Measurements from ENCODE around the gene CLK2. TPM values are rescaled to one million over a fixed set of nuclear protein-coding genes. Genes with fewer than 3 reads are reported as not detected.

Gene CLK2
- total RNA-seq, 1 experiment from 2014 or later: 43.1 TPM

DNA sequence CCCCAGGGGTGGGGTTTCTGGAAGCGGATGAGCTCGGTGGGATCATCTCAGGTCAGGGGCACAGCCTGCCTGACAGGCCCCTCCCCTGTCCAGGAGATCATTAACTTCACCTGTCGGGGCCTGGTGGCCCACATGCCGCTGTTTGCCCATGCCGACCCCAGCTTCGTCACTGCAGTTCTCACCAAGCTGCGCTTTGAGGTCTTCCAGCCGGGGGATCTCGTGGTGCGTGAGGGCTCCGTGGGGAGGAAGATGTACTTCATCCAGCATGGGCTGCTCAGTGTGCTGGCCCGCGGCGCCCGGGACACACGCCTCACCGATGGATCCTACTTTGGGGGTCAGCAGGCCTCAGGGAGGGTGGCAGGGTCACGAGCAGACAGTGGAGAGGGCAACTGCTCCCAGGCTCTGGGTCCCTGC, 12.3 kb upstream of the CLK2 start:
- Histone ChIP-seq H3K27ac (no peak overlapping the region), H3K36me3 (no peaks in the 10 kb centered on the region), H3K27me3 (no peaks in the 10 kb centered on the region), H3K4me3 (no peak overlapping the region), H3K4me1 (no peaks in the 10 kb centered on the region), H3K9me3 (replicated peaks) (no peaks in the 10 kb centered on the region)
- DNase-seq: no peak

DNA sequence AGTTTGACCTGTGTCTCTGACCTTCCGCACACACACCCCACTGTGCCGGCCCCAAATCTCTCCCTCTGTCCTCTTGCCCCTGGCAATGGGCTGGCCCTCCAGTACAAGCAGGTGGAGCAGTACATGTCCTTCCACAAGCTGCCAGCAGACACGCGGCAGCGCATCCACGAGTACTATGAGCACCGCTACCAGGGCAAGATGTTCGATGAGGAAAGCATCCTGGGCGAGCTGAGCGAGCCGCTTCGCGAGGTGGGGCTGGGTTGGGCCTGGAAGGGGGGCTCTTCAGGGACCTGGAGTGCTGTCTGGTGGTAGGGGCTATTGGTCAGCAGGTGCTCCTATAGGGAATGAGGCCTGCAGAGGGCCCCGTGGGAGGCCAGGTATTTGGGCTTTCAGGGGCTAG, 11.8 kb upstream of the CLK2 start:
- no peaks in the 10 kb centered on the region for H3K4me1 ChIP-seq
- no peaks in the 10 kb centered on the region for H3K9me3 ChIP-seq (replicated peaks)
- no peaks in the 10 kb centered on the region for H3K27me3 ChIP-seq

DNA sequence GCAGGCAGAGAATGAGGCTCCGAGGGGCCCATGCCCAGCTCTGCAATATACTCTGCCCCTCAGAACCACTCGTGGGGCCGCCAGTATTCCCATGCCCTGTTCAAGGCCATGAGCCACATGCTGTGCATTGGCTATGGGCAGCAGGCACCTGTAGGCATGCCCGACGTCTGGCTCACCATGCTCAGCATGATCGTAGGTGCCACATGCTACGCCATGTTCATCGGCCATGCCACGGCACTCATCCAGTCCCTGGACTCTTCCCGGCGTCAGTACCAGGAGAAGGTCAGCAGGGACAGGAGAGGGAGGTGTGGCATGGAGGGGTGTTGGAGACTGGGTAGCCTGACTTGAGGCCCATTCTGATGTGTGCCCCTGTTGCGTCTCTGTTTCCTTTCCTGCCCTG, 11.2 kb upstream of the CLK2 start:
- no peak overlapping the region for H3K27ac ChIP-seq
- DNase-seq: no peak
- no peaks in the 10 kb centered on the region for H3K36me3 ChIP-seq
- H3K4me1 ChIP-seq: no peaks in the 10 kb centered on the region
- no peak overlapping the region for H3K4me3 ChIP-seq
- H3K27me3 ChIP-seq: no peaks in the 10 kb centered on the region
- no peaks in the 10 kb centered on the region for H3K9me3 ChIP-seq (replicated peaks)

More for the DNA sequence above, 11.8 kb upstream of the CLK2 start:
- no peaks in the 10 kb centered on the region for H3K36me3 ChIP-seq
- no peak for DNase-seq
- H3K4me3 ChIP-seq: no peak overlapping the region
- H3K27ac ChIP-seq: no peak overlapping the region

DNA sequence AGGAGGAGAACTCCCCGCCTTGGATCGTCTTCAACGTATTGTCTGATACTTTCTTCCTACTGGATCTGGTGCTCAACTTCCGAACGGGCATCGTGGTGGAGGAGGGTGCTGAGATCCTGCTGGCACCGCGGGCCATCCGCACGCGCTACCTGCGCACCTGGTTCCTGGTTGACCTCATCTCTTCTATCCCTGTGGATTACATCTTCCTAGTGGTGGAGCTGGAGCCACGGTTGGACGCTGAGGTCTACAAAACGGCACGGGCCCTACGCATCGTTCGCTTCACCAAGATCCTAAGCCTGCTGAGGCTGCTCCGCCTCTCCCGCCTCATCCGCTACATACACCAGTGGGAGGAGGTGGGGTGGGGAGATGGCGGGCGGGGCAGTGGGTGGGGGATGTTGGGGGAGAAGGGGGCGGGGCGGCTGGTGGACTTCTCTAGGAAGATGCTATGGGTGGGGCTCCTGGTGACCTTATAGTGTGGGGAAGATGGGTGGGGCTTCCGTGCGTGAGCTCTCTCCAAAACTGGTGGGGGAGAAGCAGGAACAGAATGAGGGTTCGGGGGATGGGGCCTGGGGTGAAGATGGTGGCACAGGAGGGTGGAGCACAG, 9.3 kb upstream of the CLK2 start:
- Histone ChIP-seq H3K9me3 (replicated peaks) (no peaks in the 10 kb centered on the region), H3K4me1 (peaks cover 3% of the 10 kb centered on the region; the same call in 1 of the 2 replicates), H3K36me3 (no peaks in the 10 kb centered on the region), H3K27ac (no peak overlapping the region), H3K4me3 (no peak overlapping the region), H3K27me3 (no peaks in the 10 kb centered on the region)
- no peak for DNase-seq

DNA sequence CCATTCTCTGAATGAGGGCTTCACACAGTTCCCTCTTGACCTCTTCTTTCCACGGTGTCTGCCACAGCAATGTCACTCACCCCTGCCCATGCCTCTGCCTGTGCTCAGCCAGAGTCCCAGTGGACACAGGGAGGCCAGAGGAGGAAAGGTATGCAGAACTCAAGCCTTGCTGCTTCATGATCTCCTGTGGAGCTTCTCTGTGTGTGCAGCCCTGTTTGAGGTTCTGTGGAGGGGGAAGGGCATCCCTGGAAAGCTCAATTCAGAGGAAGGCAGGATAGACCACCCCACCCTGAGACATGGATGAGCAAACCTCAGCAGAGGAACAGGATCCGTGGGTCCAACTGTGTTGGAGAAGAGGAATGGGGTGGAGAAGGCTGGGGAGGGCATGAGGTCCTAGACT, 6.0 kb upstream of the CLK2 start:
- no peaks in the 10 kb centered on the region for H3K9me3 ChIP-seq (replicated peaks)
- H3K36me3 ChIP-seq: no peaks in the 10 kb centered on the region
- H3K4me1 ChIP-seq: peaks cover 5% of the 10 kb centered on the region; the same call in 1 of the 2 replicates
- H3K27me3 ChIP-seq: no peaks in the 10 kb centered on the region
- no peak overlapping the region for H3K27ac ChIP-seq
- no peak overlapping the region for H3K4me3 ChIP-seq
- no peak for DNase-seq

DNA sequence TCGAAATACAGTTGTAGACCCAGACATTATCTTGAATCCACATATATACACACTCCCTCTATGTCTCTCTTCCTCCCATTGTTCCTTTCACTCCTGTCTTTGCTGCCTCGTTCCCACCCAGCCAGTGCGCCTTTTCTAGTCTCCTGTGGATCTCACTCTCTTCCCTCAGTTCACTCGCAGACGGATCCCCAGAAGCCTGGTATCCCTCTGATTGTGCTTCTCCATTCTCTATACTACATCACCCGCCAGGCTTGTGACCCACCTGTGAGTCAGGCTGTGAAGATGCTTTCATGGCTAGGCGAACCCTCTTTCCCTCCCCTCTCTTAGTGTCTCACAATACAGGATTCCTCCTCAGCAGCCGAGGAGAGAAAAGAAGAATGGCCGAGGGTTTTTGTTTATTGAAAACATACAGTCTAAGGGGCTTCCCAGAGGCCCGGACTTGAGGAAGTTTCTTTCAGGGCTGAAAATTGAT, 5.4 kb upstream of the CLK2 start:
- Histone ChIP-seq H3K36me3 (no peaks in the 10 kb centered on the region), H3K27ac (no peak overlapping the region), H3K4me1 (peaks cover 5% of the 10 kb centered on the region; the same call in 1 of the 2 replicates), H3K4me3 (no peak overlapping the region), H3K9me3 (replicated peaks) (no peaks in the 10 kb centered on the region), H3K27me3 (no peaks in the 10 kb centered on the region)
- DNase-seq: no peak

DNA sequence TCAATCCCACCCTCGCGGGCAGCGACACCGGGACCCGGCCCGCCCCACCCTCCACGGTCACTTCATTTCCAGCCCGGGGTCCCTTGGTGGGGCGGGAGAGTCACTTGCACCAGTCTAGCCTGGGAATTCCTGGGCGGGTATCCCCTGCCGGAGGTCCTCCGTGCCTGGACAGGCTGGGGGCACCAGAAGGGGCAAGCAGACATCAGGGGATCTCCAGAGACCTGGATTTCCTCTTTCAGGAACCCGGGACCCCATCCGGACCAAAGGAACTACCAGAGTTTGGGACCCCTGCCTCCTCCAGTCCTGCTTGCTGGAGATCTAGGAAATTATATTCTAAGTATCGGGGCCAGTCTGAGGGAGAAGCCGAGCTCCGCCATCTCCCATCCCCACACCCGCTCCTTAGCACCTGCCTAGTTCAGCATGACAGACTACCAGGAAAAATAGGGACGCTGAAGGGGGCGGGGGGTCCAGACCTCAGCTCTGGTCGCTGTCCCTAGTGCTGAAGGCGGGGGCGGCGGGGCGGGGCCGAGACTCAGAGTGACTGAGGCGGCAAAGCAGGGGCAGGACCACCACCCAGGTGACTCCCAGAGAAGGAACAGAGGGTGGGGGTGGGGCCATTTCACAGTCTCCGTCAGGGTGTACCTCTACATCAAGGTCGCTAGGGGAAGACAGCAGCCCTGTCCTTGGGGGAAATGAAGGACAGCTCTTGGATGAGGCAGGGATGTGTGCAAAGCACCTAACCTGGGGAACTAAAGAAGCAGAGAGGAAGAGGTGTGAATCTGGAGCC, 4.8 kb upstream of the CLK2 start:
- no peaks in the 10 kb centered on the region for H3K27me3 ChIP-seq
- H3K36me3 ChIP-seq: no peaks in the 10 kb centered on the region
- peak overlapping the region; percentile 68 for H3K4me3 ChIP-seq
- H3K4me1 ChIP-seq: peaks cover 5% of the 10 kb centered on the region; the same call in 1 of the 2 replicates
- no peaks in the 10 kb centered on the region for H3K9me3 ChIP-seq (replicated peaks)
- DNase-seq: peak; percentile 65
- H3K27ac ChIP-seq: no peak overlapping the region

DNA sequence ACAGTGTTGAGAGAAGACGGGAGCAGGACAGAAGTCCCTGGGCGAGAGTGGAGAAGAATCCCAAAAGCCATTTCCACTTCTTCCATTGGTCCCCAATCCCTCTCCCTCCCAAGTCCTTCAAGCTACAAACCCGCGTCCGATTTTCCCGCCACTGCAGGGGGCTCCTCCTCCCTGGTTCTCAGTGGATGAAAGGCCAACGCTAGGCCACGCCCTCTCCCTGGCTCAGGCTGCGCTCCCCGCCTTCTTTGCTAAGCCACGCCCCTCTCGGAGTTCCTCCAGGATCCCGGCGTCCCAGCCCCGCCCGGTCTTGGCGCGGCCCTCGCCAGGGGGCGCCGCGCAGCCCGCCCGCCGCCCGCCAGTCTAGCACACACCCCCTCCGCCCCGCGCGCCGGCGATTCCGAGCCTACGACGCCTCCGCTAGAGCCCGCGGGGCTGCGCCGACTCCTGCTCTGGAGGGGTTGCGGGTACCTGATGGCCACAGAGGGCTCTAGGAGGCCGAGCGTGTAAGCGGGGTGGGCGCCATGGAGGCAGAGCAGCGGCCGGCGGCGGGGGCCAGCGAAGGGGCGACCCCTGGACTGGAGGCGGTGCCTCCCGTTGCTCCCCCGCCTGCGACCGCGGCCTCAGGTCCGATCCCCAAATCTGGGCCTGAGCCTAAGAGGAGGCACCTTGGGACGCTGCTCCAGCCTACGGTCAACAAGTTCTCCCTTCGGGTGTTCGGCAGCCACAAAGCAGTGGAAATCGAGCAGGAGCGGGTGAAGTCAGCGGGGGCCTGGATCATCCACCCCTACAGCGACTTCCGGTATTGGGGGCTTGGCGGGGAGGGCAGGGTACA, 4.0 kb upstream of the CLK2 start, which contains the start of gene HCN3:
TSS of gene HCN3 (plus strand) at position 394 of the 832 bp plus-strand sequence. CDS start at position 522, 128 bp downstream.
- no peaks in the 10 kb centered on the region for H3K27me3 ChIP-seq
- peak; percentile 98 to 99 for DNase-seq

DNA sequence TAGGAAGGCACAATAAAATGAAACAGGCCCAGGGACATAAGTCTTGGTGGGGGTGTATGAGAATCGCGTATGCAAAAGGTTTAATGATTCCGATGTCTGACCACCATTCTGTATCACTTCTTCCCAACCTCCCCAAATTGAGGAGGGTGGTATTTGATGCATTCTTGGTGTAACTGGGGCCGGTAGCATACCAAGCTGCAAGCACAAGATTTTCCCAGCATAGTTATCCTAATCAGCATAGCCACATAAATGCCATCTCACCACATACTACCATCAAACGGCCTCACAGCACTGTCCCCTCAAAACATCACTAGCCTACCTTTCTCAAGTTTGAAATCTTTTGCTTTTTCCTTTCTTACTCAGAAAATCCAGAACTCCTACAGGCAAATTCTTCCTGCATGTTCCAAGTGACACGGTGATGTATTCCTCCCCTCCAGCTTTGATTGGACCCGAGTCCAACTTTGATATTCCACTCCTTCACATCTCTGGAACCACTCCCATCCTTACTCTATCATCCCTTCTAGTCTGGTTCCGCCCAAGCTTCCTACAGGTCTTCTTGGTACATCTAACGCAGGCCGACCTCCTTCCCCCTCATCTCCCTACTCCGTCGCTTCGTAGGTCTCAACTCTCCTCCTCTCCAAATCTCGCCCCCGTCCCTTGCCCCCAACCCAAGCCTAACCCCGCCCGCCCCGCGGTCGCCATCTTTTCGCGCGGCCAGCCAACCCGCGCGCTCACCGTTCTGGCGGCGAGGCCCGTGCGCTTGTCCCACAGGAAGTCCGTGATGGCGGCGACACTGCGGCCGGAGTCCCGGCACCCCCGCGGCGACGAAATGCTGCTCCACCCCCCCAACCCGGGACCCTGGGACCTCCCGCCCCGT, 600 bp downstream of the CLK2 start:
- no peaks in the 10 kb centered on the region for H3K27me3 ChIP-seq
- DNase-seq: peak; percentile 61 to 65

More for the DNA sequence above, 4.0 kb upstream of the CLK2 start, which contains the start of gene HCN3:
- peaks cover under 1% of the 10 kb centered on the region; the same call in 1 of the 2 replicates for H3K36me3 ChIP-seq
- H3K9me3 ChIP-seq (replicated peaks): no peaks in the 10 kb centered on the region
- H3K27ac ChIP-seq: no peak within 1 kb of the TSS
- peak within 1 kb of the TSS; percentile 68 for H3K4me3 ChIP-seq
- H3K4me1 ChIP-seq: peaks cover 8% of the 10 kb centered on the region

DNA sequence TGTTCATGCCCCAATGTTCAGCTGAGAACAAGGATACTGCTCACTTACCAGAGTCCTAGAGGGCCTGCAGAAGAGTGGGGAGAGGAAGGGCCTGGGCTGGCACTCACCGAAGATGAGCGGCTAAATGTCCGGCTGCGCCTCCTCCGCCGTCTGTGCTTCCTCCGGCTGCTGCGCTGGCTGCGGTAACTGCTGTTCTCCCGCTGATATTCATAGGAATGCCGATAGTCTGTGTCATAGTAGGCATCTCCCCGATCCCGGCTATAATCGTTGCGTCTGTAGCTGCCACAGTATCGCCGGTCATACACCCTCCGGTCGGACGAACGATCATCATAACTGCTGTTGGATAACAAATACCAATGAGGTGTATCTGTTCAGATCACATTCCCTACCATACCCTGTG, 3.9 kb downstream of the CLK2 start:
- Histone ChIP-seq H3K4me1 (peaks cover 5% of the 10 kb centered on the region; the same call in 1 of the 2 replicates), H3K4me3 (no peak overlapping the region), H3K9me3 (replicated peaks) (no peaks in the 10 kb centered on the region), H3K27ac (no peak overlapping the region), H3K36me3 (peaks cover 69% of the 10 kb centered on the region), H3K27me3 (no peaks in the 10 kb centered on the region)
- DNase-seq: no peak

More for the DNA sequence above, 600 bp downstream of the CLK2 start:
- peaks cover 8% of the 10 kb centered on the region; the same call in 1 of the 2 replicates for H3K4me1 ChIP-seq
- peak overlapping the region; percentile 72 for H3K27ac ChIP-seq
- H3K9me3 ChIP-seq (replicated peaks): no peaks in the 10 kb centered on the region
- peak overlapping the region; percentile 68 for H3K4me3 ChIP-seq
- peaks cover 37% of the 10 kb centered on the region for H3K36me3 ChIP-seq

DNA sequence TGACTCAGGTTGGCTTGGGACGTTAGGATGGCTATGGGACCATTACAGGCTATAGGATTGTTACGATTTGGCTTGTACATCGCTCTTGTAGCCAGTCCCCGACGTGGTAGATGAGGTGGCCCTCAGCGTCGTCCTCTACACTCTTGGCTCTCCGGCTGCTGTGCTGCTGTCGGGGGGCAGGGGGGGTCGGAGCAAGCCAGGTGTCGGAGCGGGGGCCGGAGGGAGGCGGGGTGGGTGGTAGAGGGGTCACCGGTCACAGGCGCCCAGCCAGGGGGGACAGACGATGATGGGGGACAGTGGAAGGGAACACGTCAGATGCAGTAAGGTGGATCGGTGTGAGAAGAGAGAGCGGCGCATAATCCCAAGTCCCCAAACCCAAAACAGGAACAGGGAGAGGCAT, 4.7 kb downstream of the CLK2 start:
- no peak overlapping the region for H3K4me3 ChIP-seq
- H3K9me3 ChIP-seq (replicated peaks): no peaks in the 10 kb centered on the region
- peaks cover 77% of the 10 kb centered on the region for H3K36me3 ChIP-seq
- no peak overlapping the region for H3K27ac ChIP-seq
- peaks cover 5% of the 10 kb centered on the region; the same call in 1 of the 2 replicates for H3K4me1 ChIP-seq
- H3K27me3 ChIP-seq: no peaks in the 10 kb centered on the region
- DNase-seq: no peak

DNA sequence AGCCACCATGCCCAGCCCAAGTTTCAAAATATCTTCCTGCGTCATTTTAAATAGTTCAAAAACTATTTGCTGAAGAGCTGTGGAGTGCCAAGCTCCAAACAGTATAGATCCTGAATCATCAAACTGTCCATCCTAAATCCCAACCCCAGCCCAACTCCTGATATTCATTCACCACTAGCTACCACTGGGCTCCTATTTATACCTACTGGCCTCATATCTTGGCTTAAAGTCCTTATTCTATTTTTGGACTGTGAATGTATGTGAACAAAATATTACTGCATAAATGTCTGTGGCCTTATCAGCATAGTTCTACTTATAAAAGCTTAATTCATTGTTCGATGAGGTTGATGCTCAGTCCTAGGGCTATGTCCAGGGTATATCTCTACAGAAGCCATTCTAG, 5.9 kb downstream of the CLK2 start:
- no peak for DNase-seq
- peaks cover 78% of the 10 kb centered on the region for H3K36me3 ChIP-seq
- no peak overlapping the region for H3K27ac ChIP-seq
- no peak overlapping the region for H3K4me3 ChIP-seq
- no peaks in the 10 kb centered on the region for H3K27me3 ChIP-seq
- peaks cover 4% of the 10 kb centered on the region; the same call in 1 of the 2 replicates for H3K4me1 ChIP-seq
- no peaks in the 10 kb centered on the region for H3K9me3 ChIP-seq (replicated peaks)

DNA sequence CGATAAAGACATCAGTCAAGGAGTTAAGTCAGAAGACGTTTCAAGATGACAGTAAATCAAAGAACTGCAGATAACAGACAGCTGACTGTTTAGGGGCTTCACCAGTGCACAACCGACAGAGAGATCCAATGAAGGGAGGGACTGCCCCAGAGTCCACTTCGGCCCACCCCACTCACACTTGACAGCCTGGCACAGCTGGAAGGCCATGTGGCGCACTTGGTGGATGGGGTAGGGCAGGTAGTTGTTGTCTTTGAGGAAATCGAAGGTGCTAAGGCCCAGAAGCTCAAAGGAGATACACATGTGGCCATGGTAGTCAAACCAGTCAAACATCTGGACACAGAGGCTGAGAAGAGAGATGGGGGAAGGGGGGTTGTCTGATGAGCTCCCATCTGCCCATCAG, 6.8 kb downstream of the CLK2 start:
- no peak overlapping the region for H3K27ac ChIP-seq

DNA sequence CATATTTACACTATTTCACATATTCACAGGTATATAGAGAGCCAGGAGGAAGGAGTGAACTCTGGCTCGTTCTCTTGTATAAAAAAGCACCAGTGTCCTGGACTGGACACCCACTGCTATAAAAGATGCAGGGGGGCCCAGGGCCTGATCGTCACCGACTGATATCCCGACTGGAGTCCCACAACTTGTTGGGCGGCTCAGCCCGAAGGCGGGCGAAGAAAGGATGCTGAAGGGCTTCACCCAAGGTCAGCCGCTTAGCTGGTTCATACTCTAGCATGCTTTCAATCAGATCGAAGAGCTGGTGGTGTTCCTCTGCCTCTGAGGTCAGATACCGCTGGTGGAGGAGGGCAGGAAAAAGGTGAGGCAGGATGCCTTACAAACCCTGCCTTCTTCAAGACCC, 10.2 kb downstream of the CLK2 start:
- Histone ChIP-seq H3K36me3 (peaks cover 45% of the 10 kb centered on the region), H3K4me1 (no peaks in the 10 kb centered on the region), H3K27me3 (no peaks in the 10 kb centered on the region), H3K27ac (no peak overlapping the region), H3K9me3 (replicated peaks) (no peaks in the 10 kb centered on the region), H3K4me3 (no peak overlapping the region)
- DNase-seq: no peak

More for the DNA sequence above, 6.8 kb downstream of the CLK2 start:
- H3K36me3 ChIP-seq: peaks cover 75% of the 10 kb centered on the region
- H3K4me3 ChIP-seq: no peak overlapping the region
- H3K4me1 ChIP-seq: no peaks in the 10 kb centered on the region
- DNase-seq: no peak
- H3K9me3 ChIP-seq (replicated peaks): no peaks in the 10 kb centered on the region
- no peaks in the 10 kb centered on the region for H3K27me3 ChIP-seq

Measured in SJCRH30 (cell line).